Endometrial microvascular endothelial cells (primary cell): ENCODE data around the gene NODAL. TPM values are rescaled to one million over a fixed set of nuclear protein-coding genes. Genes with fewer than 3 reads are reported as not detected.

ENCODE experiments used
- in situ Hi-C: cut with HindIII; loops from 2 replicates; pipeline ENCODE4 v1.10.0; 2017; ENCODE audit warnings: low sequenced_read_pairs, low pct_unique_long_range_greater_than_20kb; ENCODE audit errors: inconsistent ontology term
- total RNA-seq: library from RNA; depleted of rRNA; stranded (reverse); fragments of >200 nt; gene quantifications from one replicate; pipeline ENCODE4 v1.2.3, GENCODE V29; 2015; ENCODE audit errors: inconsistent ontology term

NODAL gene
- total RNA-seq, 1 donor from 2014 or later: not detected

DNA sequence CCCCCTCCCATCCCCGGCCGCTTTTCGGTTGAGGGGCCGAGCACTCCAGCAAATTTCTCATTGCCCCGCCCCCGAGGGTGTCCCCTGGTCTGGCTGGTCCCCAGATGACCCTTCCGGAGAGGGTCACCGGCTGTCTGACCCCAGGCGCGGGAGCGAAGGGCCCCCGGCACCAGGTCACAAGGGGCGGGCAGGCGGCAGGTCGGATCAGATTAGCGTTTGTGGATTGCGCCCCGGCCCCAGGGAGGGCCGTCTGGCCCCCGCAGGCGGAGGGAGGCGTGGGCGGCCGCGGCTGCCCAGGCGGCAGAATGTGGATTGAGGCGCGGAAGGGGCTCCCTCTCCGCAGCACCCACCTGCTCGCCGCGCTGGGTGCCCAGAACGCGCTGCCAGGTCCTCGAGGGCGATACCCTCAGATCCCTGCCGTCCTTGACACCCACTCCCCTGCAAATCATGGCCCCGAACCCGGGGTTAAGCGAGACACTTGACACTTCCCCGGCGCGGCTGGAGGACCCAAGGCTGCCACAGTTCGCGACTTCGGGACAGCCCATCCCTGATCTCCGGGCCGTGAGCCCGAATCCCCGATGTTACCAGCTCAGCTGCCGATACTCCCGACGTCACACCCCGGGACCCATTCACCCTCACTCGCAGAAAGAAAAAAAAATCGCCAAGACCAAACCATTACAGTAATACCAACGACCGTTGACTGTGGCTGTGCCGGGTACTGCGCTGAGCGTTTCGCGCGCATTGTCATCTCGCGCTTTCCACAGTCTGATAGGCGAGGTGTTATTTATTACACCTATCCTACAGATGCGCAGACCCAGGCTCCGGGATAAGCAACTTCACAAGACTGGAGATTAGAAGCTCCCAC lies 953 bp downstream of the NODAL start:
- in situ Hi-C loops: no loop called here

DNA sequence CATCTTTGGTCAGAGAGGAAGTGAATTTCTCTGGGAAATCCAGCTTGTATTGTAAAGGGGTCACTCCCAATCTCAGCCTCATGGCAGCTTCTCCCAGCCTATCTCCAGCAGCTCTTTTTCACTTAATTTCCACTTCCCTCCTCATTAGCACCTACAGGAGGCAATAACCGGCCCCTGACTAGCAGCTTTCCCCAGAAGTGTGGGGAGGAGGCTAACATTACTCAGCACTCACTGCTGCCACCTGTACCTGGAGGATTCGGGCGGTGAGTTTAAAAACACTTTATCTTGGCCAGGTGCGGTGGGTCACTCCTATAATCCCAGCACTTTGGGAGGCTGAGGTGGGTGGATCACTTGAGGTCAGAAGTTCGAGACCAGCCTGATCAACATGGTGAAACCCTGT lies 3.8 kb downstream of the NODAL start:
- in situ Hi-C loops: no loop called here

DNA sequence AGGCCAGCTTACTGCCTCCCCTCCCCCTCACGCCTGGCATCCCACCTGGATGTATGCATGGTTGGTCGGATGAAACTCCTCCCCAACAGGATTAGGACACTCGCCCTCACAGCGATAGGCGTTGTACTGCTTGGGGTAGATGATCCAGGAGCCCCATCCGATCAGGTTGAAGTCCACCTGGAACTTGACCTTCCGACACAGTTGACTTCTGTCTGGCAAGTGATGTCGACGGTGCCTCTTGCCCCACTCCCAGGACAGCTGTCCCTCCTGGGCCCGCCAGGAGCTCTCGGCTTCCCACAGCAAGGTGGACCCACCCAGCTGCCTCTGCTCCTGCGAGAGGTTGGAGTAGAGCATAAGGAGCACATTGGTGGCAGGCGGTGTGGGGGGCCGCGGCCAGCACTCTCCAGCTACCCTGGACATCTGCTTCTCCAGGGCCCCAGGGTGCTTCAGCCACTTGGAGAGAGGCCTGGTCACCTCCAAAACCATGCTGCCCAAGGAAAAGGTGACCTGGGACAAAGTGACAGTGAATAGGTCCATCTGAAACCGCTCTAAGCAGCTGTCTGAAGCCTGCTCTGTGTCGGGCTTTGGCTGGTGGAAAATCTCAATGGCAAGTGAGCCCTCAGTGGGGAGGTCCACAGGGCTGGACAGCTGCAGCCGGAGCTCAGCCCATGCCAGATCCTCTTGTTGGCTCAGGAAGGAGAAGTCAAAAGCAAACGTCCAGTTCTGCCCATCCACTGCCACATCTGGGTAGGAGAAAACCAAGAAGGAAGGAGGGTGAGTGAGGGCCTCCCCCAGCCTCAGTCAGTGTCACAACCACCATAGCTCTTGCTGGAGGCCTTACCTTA lies 6.0 kb downstream of the NODAL start:
- in situ Hi-C loops: no loop called here

DNA sequence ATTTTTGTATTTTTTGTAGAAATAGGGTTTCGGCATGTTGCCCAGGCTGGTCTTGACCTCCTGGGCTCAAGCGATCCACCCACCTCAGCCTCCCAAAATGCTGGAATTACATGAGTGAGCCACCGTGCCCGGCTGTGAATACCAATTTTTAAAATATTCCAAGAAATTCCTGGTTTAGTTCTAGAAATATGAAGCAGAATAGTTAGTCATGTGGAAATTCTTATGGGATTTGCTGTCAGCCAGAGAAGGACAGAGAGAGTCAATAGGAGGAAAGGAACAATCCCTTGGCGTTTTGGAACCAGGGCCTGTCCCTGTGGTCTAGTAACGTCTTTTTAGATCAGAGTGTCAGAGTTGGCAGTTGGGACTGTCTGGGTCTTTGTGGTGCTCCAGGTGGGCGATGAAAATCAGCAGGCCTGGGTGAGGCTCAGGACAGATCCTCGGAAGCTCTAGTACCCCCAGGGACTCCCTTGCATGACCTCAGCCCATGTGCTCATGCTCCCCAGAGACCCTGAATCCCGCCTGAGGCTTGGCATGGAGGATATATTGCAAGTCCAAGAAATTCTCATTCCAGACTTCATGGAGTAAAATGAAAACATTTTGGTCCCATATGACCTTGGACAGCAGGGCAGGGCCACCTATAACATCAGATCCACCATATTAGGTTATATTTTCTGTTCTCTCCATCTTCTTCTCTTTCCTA lies 7.8 kb downstream of the NODAL start:
- in situ Hi-C loops: no loop called here

DNA sequence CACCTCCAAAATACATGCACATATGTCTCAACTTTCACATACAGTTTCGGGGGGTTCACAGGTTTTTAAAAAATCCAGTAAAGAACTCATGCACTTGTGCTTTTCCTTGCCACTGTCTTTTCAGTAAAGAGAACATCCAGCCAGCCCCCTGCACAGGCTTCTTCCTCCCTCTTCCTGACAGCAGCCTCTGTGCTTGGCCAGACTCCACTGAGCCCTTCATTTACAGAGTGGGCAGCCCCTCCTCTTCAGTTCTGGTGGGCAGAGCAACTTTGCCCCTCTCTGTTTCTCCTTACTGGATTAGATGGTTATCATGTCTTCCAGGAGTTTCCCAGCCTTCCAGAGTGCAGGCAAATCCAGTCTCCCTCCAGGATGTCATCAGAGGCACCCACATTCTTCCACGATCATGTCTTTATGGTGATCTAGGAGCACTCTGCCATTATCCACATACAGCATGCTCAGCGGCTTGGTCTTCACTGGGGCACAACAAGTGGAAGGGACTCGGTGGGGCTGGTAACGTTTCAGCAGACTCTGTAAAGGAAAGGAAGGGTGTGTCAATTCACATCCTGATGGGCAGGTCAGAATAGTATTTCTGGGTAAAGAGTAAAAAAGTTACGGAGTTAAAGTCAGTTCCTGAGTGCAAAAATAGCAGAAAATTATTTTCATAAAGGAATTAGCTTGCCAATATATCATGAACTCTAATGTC lies 8.8 kb downstream of the NODAL start:
- in situ Hi-C loops: no loop called here

DNA sequence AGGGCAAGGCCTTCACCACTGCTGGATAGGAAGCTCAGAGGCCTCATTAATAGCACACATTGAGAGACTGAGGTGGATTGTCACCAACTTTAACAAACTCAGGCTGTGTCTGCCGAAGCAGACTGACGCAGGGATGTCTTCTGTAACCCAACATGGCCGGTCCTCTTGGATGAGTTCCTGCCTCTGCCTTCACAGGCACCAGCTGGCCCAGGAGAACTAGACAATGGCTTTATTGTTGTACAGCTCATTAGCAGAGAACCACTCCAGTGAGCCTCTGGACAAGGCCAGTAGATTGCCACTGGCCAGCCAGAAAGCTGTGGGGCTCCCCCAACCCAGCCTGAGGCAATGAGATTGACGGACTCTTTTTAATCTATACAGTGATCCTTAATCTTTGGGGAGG lies 9.4 kb downstream of the NODAL start:
- in situ Hi-C loops: no loop called here

DNA sequence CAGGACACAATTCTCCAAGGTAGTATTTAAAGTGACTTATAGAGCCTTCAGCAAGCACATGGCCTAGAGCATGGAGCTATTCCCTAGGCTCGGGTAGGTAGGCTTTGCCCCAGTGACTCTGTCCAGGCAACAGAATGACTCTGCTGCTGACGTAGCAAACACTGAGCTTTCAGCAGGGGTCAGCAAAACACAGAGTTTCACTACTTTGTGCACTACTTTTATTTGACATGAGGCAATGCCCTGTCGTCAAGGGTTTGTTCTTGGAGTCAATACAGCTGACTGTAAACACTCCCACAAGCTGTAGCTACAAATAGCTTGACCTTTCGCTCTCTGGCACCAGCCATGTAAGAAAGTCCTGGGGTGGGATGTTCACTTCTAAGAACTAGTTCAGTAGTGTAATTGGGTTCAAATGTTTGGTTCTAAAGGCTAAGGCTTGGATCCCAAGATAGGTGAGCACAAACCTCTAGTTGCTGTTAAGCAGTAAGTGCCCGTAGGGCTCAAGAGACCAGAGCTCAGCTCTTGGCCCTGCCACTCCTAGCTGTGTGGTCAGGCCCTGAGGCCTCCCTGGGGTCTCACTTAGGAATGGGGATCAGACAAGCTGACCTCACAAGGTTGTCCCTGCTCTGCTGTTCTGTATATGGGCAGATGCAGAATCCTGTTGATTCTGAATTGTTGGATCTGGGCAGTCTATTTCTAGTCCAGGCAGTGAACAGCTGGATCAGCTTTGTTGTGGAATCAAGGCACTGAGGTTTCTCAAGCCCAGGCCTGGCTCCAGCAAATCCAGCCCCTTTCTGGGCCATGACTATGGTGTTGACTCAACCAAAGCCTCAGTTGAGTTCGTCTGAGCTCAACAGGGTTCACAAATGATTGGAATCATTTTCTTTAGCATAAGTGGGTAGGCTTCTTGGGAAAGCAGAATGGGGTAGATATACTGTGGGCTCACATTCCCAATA lies 10.7 kb downstream of the NODAL start:
- in situ Hi-C loops: no loop called here

DNA sequence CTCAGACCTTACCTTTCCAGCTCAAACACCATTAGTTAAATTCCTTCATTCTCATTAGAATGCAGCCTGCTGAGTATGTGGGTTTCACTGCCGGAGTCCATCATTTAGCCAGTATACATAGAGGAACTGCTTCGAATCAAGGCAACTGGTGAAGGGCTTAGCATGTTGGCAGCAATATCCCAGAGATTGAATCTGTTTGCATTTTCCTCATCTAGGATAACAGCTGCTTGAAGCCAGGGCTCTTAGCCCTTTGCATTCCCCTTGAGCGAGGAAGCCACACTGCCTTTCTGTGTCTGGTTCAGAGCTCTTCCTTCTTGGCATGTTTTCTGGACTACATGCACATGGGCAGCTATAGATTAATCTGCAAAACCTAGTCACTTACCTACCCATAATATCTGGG lies 14.7 kb downstream of the NODAL start:
- in situ Hi-C loops: no loop called here

DNA sequence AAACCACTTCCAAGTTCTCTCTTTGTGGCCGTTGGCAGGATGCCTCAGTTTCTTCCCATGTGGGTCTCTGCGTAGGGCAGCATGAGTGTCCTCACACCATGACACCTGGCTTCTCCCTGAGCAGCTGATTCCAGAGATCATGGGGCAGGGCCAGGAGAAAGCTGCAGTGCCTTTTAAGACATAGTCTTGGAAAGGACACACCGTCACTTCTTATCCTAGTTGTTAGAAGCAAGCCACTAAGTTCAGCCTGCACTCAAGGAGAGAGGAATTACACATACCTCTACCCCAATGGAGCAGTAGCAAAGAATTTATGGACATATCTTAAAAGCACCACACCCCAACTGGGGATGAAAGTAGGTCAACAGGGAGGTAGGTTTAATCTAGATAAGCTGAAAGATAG lies 16.4 kb downstream of the NODAL start:
- in situ Hi-C loops: no loop called here

DNA sequence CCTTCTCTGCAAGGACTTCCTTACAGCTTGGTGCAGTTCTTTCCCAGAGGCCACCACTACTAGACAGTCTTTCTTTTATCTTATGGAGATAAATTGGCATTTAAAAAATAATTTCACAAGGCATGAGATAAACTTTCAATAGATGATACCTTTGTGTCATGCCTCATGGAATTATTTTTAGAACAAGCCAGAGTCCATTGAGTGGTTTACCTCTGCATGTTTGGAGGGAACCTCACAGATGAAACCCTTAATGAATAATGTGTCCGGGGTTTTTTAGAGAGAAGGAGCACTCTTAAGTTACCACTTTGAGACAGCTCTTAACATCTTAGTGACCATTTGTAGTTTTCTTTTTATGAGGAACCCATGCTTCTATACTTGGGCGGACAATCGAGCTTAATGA lies 17.2 kb downstream of the NODAL start:
- in situ Hi-C loops: no loop called here

DNA sequence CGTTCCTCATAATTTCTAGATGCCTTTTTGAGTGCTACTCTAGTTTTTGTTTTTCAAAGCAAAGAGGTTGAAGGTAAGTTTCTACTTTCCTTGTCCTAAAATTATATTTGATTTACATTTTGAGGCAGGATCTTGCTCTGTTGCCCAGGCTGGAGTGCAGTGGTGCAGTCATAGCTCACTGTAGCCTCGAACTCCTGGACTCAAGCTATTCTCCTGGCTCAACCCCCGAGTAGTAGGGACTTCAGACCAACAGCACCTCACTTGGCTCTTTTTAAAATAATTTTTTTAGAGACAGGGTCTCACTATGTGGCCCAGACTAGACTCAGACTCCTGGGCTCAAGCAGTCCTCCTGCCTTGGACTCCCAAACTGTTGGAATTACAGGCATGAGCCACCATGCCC lies 22.8 kb downstream of the NODAL start:
- in situ Hi-C loops: no loop called here

DNA sequence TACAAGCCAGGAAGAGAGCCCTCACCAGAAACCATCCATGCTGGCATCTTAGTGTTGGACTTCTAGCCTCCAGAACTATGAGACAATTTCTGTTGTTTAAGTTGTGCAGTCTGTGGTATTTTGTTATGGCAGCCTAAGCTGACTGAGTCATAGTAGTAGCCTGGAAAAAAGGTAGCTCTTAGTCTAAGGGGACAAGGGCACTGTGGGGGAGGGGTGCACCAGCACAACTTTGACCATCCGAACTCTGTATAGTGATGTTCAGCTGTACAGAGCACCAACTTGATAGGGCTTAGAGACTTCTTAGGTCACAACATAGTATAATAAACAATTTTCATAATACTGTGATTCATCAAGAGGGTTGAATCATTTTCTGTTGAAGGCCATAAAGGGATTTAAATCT lies 23.3 kb downstream of the NODAL start:
- in situ Hi-C loops: no loop called here

DNA sequence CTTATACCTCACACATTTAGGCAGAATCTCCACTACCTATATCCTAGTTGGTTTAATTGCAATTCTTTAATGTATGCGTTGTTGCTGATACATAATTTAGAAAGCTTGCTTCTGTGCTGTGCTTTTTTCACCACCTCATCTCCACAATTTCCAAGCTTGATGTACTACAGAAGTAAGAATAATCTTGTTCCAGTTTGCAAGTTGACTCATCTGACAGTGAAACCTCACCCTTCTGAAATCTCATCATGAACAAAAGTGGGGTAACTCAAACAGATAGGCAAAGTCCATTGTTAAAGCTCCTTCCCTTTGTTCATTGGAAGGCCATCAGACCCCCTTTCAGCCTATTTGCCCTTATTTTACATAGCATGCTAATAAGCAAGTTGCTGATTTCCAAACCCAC lies 23.9 kb downstream of the NODAL start:
- in situ Hi-C loops: no loop called here

DNA sequence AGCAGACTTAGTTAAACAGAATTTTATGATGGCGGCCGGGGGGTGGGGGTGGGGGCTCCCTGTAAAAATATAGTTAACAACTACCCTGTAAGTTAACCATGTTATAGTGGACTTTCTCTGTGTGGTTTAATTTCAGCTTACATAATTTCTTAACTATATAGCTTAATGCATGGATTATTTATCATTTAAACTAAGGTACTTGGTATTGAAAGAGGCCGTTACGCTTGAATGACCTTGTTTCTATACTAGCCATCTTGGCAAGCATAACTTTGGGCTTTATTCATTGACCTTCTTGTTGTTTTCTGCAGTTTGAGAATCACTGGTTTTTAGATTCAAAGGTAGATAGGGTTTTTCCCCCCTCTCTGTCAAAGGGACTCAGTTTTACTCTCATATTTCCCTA lies 29.1 kb downstream of the NODAL start:
- in situ Hi-C loops: no loop called here

DNA sequence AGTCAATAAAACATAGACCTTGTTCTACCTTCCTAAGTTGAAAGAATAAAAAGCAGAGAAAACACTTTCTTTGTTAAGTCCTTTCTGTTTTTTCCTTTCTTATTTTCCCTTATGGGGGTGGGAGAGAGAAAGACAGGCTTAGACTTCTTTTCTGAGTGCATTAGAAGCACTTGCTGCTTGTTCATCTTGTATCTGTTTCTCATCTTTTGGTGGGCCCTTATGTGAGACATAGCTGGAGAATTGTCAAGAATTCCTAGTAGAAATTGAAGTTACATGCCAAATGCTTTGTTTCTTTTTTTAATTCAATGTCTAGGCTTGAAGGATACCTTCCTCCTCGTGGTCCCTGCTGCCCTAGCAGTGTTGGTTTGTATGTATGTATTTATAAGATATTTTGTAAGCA lies 30.9 kb downstream of the NODAL start:
- in situ Hi-C loops: no loop called here

DNA sequence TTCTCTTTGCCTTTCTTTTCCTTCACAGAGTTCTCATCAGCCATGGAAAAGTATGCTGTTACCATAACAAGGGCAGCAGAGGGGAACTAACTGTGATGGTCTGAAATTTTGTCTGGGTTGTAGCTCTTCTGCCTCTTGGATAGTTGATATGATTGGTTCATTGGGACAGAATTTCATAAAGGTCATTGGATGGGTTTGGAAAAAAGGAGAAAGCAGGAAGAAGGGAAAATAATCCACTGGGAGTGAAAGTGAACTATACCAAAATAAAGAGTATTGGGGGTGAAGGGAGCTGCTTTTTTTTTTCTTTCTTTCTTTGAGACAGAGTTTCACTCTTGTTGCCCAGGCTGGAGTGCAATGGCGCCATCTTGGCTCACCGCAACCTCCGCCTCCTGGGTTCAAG lies 31.7 kb downstream of the NODAL start:
- in situ Hi-C loops: no loop called here

DNA sequence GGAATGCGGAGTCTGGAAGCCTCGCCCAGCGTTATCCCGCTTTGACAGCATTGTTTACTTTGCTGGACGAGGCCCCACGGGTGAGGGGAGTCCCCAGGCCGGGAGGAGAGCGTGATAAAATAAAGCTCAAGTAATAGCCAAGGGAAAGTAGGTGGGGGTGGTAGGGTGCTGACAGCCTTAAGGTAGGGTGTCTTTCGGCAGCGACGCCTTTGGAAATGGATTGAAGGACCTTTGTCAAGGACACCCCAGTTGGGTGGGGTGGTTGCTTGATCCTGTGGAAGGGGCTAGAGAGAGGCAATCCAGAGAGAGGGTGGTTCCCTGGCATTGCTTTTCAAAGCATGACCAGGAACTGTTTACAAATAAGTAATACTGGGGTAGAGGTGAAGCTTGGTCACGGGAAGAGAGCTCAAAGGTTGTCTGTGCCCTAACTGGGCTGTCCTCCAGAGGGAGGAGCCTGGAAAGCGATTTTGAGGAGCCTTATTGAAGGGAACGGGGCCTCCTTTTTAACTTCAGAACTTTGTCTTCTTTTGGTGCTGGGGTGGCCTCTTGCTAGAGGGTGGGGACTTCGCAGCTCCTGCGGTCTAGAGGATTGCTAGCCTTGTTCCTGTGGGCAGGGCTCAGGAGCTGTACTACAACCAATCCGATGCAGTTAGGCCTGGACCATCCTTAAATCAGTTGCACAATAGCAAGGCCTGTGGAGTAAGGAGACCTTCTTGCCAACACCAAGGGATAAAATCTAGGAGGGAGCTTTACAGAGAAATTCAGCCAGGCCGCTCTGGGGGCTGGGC lies 36.2 kb downstream of the NODAL start:
- in situ Hi-C loops: no loop called here

DNA sequence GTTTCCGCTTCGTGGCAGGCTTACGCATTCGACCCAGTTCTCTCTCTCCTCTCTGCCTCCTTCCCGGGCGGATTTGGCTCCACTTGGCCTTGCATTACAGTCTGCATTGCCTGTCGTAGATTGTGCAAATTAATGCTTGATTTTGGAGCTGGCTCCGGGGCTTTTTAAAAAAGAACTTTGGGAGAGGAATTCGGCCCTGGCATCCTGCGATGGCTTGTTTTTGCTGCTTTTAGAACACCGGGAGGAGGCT lies 36.8 kb downstream of the NODAL start:
- in situ Hi-C loops: no loop called here
